GM10847 (cell line): Measurements from ENCODE around the gene ZNF581.

Source experiments
- POLR2A ChIP-seq: IDR thresholded peaks from 2 replicates; pipeline ENCODE4 v1.6.1; 2011; ENCODE audit not compliant: insufficient read length; ENCODE audit errors: extremely low read depth

ZNF581 gene

DNA sequence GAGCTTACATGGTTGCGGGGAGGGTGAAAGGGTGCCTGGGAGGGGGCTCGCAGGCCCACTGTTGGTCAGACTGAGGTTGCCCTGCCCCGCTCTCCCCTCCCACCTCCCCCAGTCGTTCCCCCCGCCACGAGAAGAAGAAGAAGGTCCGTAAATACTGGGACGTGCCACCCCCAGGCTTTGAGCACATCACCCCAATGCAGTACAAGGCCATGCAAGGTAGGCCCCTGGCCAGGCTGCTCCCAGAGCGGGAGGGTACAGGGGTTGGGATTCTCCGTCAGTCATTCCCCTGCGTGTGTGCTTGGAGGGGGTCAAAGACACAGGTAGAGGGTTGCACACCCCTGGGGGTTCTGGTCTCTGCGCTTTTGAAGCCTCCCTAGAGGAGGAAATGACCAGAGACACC, 17.0 kb downstream of the ZNF581 start:
- no peak for TF ChIP-seq POLR2A

DNA sequence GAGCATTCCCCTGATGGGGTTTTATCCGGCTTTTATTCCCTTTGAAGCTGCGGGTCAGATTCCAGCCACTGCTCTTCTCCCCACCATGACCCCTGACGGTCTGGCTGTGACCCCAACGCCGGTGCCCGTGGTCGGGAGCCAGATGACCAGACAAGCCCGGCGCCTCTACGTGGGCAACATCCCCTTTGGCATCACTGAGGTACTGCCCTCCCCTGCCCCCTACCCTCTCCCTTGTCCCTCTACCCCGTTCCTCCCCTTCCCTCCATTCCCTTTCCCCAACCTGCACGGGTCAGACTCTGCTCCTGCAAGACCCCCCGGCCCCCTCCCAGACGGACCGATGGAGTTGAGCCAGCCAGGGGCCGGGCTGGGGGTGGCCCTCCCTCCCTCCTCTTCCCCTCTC, 17.5 kb downstream of the ZNF581 start:
- TF ChIP-seq POLR2A: no peak

- no peak for TF ChIP-seq POLR2A
Measured at GRCh38 chr19:55661826-55662225, 18.4 kb downstream of the ZNF581 start.

DNA sequence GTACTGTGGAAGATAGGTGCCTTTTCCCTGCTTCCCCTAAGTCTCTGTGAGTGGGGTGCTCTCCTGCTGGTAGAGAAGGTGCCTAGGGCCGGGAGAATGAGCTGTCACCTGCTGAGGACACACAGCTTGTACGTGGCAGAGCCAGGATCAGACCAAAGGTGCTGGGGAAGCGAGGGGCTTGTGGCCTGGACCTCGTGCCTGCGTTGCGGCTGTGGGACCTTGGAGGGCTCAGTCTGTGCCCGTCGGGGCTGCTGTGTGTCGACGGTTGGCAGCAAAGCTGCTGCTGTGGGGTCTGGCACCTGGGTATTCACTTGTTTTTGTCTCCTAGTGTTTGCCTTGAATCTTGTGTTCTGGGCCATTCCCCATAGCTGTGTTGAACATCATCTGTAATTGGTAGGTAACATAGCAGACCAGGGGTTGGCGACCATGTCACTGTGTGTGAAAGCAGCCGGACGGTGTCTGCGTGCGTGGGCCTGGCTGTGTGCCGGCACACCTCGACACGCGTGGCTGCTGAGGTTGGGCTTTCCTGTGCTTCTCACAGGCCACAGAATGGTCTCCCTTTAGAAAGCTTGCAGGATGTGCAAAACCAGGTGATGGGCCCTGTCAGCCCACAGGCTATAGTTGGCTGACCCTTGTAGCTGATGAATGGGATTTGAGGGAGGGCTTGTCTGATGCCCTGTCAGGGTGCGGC, 20.5 kb downstream of the ZNF581 start:
- TF ChIP-seq POLR2A: no peak

DNA sequence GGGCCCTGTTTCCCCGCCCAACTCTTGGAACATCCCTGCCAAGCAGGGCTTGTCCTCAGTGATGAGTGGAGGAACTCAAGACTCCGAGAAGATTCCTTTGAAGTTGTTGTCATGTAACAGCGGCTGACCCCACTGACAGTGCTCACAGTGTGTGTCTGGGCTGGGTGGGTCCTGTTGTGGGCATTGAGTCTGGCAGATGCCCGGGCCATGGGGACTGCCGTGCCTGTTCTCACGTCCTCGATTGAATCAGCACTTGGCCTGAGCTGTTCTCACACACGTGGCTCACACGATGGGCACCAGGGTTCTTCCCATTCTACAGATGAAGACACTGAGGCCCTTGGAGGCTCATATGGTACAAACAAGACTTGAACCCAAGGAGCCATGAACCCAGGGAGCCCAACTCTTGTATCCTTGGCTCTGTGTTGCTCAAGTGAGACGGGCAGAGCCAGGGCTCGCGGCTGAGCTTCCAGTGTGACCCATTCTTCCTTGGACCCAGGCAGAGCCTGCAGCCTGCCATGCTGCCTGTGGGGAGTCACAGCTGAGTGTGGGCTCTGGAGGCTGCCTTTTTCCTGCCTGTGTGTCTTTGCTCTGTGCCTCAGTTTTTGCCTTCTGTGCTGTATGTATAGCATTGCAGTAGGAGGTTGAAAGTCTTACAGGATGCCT, 23.0 kb downstream of the ZNF581 start:
- no peak for TF ChIP-seq POLR2A

- no peak for TF ChIP-seq POLR2A
Measured at GRCh38 chr19:55667006-55667381, 23.5 kb downstream of the ZNF581 start.

DNA sequence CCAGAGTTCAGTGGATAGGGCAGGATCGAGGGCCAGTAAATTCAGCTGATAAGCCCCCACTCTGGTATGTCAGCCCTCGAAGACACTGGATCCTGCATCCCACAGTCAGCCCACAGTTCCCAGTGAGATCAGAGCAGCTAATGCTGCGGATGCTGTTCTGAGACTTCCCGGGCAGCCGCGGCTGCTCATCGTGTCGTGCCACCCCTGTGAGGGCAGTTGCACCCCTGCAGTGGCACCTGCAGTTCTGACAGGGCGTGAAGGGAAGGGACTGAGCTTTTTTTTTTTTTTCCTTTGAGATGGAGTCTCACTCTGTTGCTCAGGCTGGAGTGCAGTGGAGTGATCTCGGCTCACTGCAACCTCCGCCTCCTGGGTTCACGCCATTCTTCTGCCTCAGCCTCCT, 24.1 kb downstream of the ZNF581 start:
- no peak for TF ChIP-seq POLR2A

- TF ChIP-seq POLR2A: no peak
Measured at GRCh38 chr19:55667958-55668357, 24.5 kb downstream of the ZNF581 start.

DNA sequence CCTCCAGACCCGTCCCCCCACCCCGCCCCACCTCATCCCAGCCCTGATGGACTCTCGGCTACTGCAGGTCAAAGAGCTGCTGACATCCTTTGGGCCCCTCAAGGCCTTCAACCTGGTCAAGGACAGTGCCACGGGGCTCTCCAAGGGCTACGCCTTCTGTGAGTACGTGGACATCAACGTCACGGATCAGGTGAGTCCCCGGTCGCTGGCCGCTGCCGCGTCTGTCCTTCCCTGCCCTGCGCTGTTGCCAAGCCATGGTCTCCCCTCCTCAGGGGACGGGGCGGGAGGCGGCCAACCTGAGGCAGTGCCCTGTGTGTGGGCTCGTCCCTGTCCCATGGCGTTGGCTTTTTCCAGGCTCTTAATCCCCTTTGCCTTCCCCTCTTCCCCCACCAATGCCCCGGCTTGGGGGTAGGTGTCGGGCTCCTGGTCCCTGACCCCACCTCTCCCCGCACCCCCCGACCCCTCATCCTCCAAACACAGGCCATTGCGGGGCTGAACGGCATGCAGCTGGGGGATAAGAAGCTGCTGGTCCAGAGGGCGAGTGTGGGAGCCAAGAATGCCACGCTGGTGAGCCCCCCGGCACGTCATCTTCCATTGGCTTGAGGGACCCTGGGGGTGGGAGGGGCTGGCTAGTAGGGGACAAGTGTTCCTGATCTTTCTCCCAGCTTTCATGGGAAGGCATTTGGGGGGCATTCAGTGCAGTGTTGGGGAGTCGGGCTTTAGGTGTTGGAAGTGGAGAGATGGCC, 25.3 kb downstream of the ZNF581 start:
- TF ChIP-seq POLR2A: no peak

DNA sequence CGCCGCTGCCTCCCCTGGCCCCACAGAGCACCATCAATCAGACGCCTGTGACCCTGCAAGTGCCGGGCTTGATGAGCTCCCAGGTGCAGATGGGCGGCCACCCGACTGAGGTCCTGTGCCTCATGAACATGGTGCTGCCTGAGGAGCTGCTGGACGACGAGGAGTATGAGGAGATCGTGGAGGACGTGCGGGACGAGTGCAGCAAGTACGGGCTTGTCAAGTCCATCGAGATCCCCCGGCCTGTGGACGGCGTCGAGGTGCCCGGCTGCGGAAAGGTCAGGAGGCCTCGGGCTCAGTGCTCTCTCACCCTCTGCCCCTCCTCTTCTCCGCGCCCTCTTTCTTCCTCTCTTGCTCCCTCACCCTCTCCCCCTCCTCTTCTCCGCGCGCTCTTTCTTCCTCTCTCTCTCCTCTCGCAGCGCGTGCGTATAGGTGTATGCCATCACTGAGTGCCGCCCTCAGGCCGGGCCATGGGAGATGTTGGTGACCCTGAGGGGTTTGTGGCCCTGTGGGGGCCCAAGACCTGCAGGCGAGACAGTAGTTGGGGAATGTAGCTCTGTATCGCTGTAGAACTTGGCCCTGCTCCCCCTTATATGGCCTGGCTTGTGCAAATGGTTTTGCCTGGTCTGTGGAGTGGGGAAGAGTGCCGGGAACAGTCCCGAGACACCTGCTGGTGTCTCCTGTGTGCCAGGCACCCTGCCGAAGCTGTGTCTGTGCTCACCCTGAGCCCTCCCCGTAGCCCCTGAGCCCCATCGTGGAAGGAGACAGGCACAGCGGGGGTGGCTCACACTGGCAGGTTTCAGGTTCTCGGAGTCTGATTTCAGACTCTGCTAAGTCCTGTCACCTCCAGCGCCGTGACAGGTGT, 26.2 kb downstream of the ZNF581 start:
- TF ChIP-seq POLR2A: no peak

GRCh38 chr19:55670280-55671053, 27.0 kb downstream of the ZNF581 start:
- TF ChIP-seq POLR2A: no peak

GRCh38 chr19:55671054-55671378, 27.6 kb downstream of the ZNF581 start:
- no peak for TF ChIP-seq POLR2A

GRCh38 chr19:55672418-55672817, 29.0 kb downstream of the ZNF581 start:
- TF ChIP-seq POLR2A: no peak

DNA sequence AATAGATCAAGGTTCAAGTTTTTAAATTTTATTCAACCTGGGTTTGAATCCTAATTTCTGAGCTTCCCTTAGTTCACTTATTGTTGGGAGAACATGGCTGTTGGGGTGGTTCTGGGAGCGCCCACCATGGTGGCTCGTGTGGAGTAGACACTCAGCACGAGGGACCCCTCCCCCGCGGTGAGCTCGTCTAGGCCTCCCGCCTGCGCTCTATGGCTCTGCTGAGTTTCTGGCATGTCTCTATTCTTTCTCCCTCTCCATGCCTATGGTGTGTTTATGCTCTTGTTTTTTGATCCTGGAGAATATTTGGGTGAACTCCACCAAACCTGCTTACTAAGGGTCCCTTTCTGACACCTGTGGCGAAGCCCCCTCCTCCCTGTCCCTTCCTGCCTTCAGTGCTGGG, 30.0 kb downstream of the ZNF581 start:
- TF ChIP-seq POLR2A: no peak

DNA sequence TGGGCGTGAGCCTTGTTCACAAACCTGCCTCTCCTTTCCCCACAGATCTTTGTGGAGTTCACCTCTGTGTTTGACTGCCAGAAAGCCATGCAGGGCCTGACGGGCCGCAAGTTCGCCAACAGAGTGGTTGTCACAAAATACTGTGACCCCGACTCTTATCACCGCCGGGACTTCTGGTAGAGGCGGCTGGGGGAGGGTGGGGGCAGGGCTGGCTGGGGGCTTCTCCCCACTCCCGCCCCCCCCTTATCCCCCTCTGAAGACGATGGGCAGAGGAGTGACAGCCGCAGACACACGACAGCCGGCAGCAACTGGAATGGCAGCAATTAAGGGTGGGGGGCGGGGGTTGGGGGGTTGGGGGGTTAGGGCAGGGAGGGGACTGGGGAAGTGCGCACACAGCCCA, 30.4 kb downstream of the ZNF581 start:
- TF ChIP-seq POLR2A: no peak
